Loucy (cell line): ENCODE data around the gene GLUD1.
"Not testable (repeated sequence)": the region's sequence is repeated elsewhere in the genome, so short reads cannot be mapped to it uniquely, and the experiment has no call there.

Experiments
- H2AFZ ChIP-seq: fragments of 200-600 bp; sonication (generic); 2 replicates; pipeline ENCODE4 v1.6.0; 2016; ENCODE audit warnings: antibody characterized with exemption, mild to moderate bottlenecking, low read length, moderate library complexity
- H3F3A ChIP-seq: fragments of 200-600 bp; 2 replicates; pipeline ENCODE4 v1.6.0; 2016; ENCODE audit warnings: antibody characterized with exemption, low read depth, mild to moderate bottlenecking
- H3K27me3 ChIP-seq: fragments of 200-600 bp; sonication (generic); 2 replicates; pipeline ENCODE4 v1.6.1; 2014; ENCODE audit warnings: low read length, mild to moderate bottlenecking; ENCODE audit not compliant: insufficient read depth, poor library complexity, severe bottlenecking
- H3K36me3 ChIP-seq: fragments of 200-600 bp; sonication (generic); 2 replicates; pipeline ENCODE4 v1.6.1; 2016; ENCODE audit warnings: low read length; ENCODE audit not compliant: insufficient read depth
- H3K4me1 ChIP-seq: fragments of 200-600 bp; sonication (generic); 2 replicates; pipeline ENCODE4 v1.5.1; 2014; ENCODE audit warnings: low read length, mild to moderate bottlenecking; ENCODE audit not compliant: insufficient read depth, poor library complexity, severe bottlenecking
- H3K4me2 ChIP-seq: fragments of 200-600 bp; sonication (generic); 2 replicates; pipeline ENCODE4 v1.6.0; 2014; ENCODE audit warnings: antibody characterized with exemption, low read length, low read depth, mild to moderate bottlenecking; ENCODE audit not compliant: poor library complexity, severe bottlenecking
- H3K4me3 ChIP-seq: fragments of 200-600 bp; sonication (generic); 2 replicates; pipeline ENCODE4 v1.5.1; 2014; ENCODE audit warnings: low read length, mild to moderate bottlenecking, mixed read lengths; ENCODE audit not compliant: poor library complexity, severe bottlenecking
- H3K79me2 ChIP-seq: fragments of 200-600 bp; sonication (generic); 2 replicates; pipeline ENCODE4 v1.6.1; 2014; ENCODE audit warnings: low read length; ENCODE audit not compliant: insufficient read depth
- H3K9ac ChIP-seq: fragments of 200-600 bp; sonication (generic); 2 replicates; pipeline ENCODE4 v1.6.0; 2014; ENCODE audit warnings: mild to moderate bottlenecking, low read depth, low read length, moderate library complexity; ENCODE audit not compliant: poor library complexity, severe bottlenecking
- H3K9me2 ChIP-seq: fragments of 200-600 bp; sonication (generic); replicated peaks from 2 replicates; pipeline ENCODE4 v1.6.1; 2016; ENCODE audit warnings: low read depth, low read length, mixed read lengths
- H3K9me3 ChIP-seq: fragments of 200-600 bp; sonication (generic); 2 replicates; pipeline ENCODE4 v1.6.1; 2014; ENCODE audit warnings: mild to moderate bottlenecking, antibody characterized with exemption, low read length, low read depth; ENCODE audit not compliant: insufficient read depth
- H4K20me1 ChIP-seq: fragments of 200-600 bp; sonication (generic); 2 replicates; pipeline ENCODE4 v1.6.0; 2014; ENCODE audit warnings: antibody characterized with exemption, low read length, mild to moderate bottlenecking; ENCODE audit not compliant: insufficient read depth, poor library complexity, severe bottlenecking

The GLUD1 gene

GRCh38 chr10:87019066-87019465, 75.6 kb downstream of the GLUD1 start:
- not testable (repeated sequence) for H3K4me3 ChIP-seq, H3K9me2 ChIP-seq, H2AFZ ChIP-seq, H4K20me1 ChIP-seq, H3K9me3 ChIP-seq, H3K4me1 ChIP-seq, H3F3A ChIP-seq, H3K79me2 ChIP-seq, H3K4me2 ChIP-seq, H3K27me3 ChIP-seq, H3K9ac ChIP-seq, H3K36me3 ChIP-seq

GRCh38 chr10:87018127-87018526, 76.5 kb downstream of the GLUD1 start:
- H3K4me1 ChIP-seq, H3K4me3 ChIP-seq, H3K9ac ChIP-seq, H3K27me3 ChIP-seq, H3K36me3 ChIP-seq, H3K9me3 ChIP-seq, H3K9me2 ChIP-seq, H4K20me1 ChIP-seq, H3K4me2 ChIP-seq, H2AFZ ChIP-seq, H3K79me2 ChIP-seq, H3F3A ChIP-seq: not testable (repeated sequence)

- H4K20me1 ChIP-seq, H3K4me1 ChIP-seq, H3K9me3 ChIP-seq, H3K9ac ChIP-seq, H3K79me2 ChIP-seq, H3K36me3 ChIP-seq, H3K9me2 ChIP-seq, H2AFZ ChIP-seq, H3K27me3 ChIP-seq, H3K4me2 ChIP-seq, H3K4me3 ChIP-seq, H3F3A ChIP-seq: not testable (repeated sequence)
These were observed 79.5 kb downstream of the GLUD1 start for GRCh38 chr10:87014986-87015716.

- not testable (repeated sequence) for H3K9me2 ChIP-seq, H3K79me2 ChIP-seq, H3K27me3 ChIP-seq, H3K4me2 ChIP-seq, H3F3A ChIP-seq, H4K20me1 ChIP-seq, H3K9me3 ChIP-seq, H2AFZ ChIP-seq, H3K36me3 ChIP-seq, H3K9ac ChIP-seq, H3K4me3 ChIP-seq, H3K4me1 ChIP-seq
These were observed 81.1 kb downstream of the GLUD1 start for GRCh38 chr10:87013528-87013927.

- H3F3A ChIP-seq, H3K27me3 ChIP-seq, H3K9me2 ChIP-seq, H3K4me2 ChIP-seq, H3K4me3 ChIP-seq, H3K9me3 ChIP-seq, H3K79me2 ChIP-seq, H4K20me1 ChIP-seq, H3K36me3 ChIP-seq, H3K9ac ChIP-seq, H3K4me1 ChIP-seq, H2AFZ ChIP-seq: not testable (repeated sequence)
These were observed 85.4 kb downstream of the GLUD1 start for GRCh38 chr10:87009134-87009696.

GRCh38 chr10:87008303-87008702, 86.3 kb downstream of the GLUD1 start:
- not testable (repeated sequence) for H3K36me3 ChIP-seq, H3K4me2 ChIP-seq, H3K9me3 ChIP-seq, H2AFZ ChIP-seq, H3K27me3 ChIP-seq, H3K4me3 ChIP-seq, H3K9me2 ChIP-seq, H3F3A ChIP-seq, H3K4me1 ChIP-seq, H3K9ac ChIP-seq, H4K20me1 ChIP-seq, H3K79me2 ChIP-seq

GRCh38 chr10:87007674-87008073, 87.0 kb downstream of the GLUD1 start:
- H3K27me3 ChIP-seq, H2AFZ ChIP-seq, H3K9ac ChIP-seq, H3K4me1 ChIP-seq, H3K36me3 ChIP-seq, H4K20me1 ChIP-seq, H3K9me2 ChIP-seq, H3K4me3 ChIP-seq, H3K79me2 ChIP-seq, H3K9me3 ChIP-seq, H3F3A ChIP-seq, H3K4me2 ChIP-seq: not testable (repeated sequence)
